Esophagus squamous epithelium (tissue), 4 donors: ENCODE measurements around the gene LMTK2.

Experiments used
- CTCF ChIP-seq, 6 experiments: fragments of 450-650 bp in 4 of 6; fragments of 200-600 bp in 2 of 6; sonication (generic) in 2 of 6; IDR thresholded peaks; one replicate each; pipeline ENCODE4 v1.5.1; 2016 to 2019; ENCODE audit warnings: antibody characterized with exemption in 6 of 6, mild to moderate bottlenecking in 4 of 6, moderate library complexity in 4 of 6
- POLR2A ChIP-seq, 4 donors: fragments of 450-650 bp; IDR thresholded peaks; one replicate each; pipeline ENCODE4 v1.6.1; 2017; ENCODE audit warnings: antibody characterized with exemption in 4 of 4, mild to moderate bottlenecking in 4 of 4, moderate library complexity in 3 of 4

GRCh38 chr7:98250789-98251188 is 144.1 kb downstream of the LMTK2 start:
- TF ChIP-seq CTCF (IDR thresholded peaks at IDR 0.05) (no peak), POLR2A (IDR thresholded peaks at IDR 0.05) (no peak)
